ENCODE measurements around the gene IFNA7. TPM values are rescaled to one million over a fixed set of nuclear protein-coding genes. Genes with fewer than 3 reads are reported as not detected.
A peak's percentile ranks its signal among the peaks of the same experiment; 100 is the strongest.
"Not testable (repeated sequence)": the region's sequence is repeated elsewhere in the genome, so short reads cannot be mapped to it uniquely, and the experiment has no call there.

The IFNA7 gene
- total and polyA plus RNA-seq, 3 experiments from 2014 or later = not detected

DNA sequence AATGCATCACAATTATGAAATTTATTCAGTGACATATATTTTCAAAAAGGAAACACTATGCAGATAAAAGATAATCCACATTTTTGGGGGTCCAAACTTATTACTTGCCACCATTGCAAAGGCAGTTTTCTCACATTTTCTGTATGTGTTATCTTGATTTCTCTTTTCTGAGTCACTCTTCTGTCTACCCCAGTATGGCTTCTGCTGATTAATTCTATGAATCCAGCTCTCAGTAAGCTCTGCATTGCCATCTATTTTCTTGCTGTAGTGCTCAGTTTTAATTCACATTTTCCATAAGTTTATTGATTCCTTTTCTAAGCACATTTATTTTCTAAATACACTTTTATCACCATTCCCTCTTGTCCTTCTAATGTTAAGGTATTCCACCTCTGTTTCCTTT lies 3.2 kb upstream of the IFNA7 start:
- no peaks in the 10 kb centered on the region for H3K9me3 ChIP-seq (ENCODE audit: low read length)
- H3K36me3 ChIP-seq (ENCODE audit: insufficient read depth, low read length) = no peaks in the 10 kb centered on the region
- no peak overlapping the region for H3K27ac ChIP-seq (ENCODE audit: low read depth, low read length)
- H3K4me1 ChIP-seq (ENCODE audit: insufficient read depth, low read length) = no peaks in the 10 kb centered on the region
- peaks cover 0 to 3% (median 2%) of the 10 kb centered on the region in 5 donors for H3K9me3 Mint-ChIP-seq
- no peaks in the 10 kb centered on the region for H3K36me3 Mint-ChIP-seq
- H3K27me3 Mint-ChIP-seq = peaks cover 18 to 34% of the 10 kb centered on the region in 2 donors
- no peak overlapping the region for H3K27ac Mint-ChIP-seq
- H3K4me3 Mint-ChIP-seq = no peak overlapping the region
- no peak overlapping the region for H3K4me3 ChIP-seq (ENCODE audit: low read length)
- CTCF ChIA-PET = no interaction called here
- no peaks in the 10 kb centered on the region for H3K4me1 Mint-ChIP-seq
- no peaks in the 10 kb centered on the region for H3K27me3 ChIP-seq (ENCODE audit: insufficient read depth, low read length, poor library complexity, severe bottlenecking)
- POLR2A ChIA-PET = no interaction called here
- DNase-seq = no peak

DNA sequence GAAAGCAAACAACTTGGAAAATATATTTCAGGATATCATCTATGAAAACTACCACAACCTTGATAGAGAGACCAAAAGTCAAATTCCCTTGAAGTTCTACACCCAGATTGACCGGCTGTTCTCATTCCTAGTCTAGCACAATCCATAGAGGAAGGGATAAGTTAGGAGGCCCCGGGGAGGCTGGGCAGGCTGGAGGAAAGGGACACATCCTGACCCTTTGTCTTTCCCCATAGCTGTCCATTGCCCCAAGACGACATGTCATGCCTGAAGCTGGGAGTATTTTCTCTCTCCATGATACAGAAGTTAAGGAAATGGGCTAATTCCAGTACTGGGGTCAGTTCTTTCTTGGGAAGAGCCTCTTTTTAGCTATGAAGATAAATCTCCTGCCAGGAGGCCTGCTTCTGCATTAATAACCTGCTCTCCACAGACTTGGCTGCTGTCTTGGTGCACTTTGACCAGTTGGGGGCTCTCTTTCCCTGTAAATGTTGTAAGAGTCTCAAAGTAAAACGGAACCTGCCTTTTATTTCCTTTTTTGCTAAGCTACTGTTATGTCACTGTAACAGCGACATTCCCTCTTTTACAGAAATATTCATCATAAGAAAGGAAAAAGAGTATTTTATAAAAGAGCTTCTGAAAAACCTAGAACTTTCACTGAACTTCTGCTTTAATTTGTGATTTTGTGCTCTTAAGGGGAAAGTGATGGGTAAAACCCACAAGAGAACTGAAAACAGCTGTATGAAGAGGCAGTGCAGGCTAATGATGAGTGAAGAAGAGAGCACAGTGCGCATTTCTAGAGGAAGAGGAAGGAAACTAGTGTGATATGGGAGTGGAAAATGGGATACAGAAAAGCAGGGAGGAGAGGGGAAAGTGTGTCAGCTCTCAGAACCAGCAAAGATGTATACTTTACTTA lies 6.9 kb downstream of the IFNA7 start:
- not testable (repeated sequence) for H3K27ac ChIP-seq (ENCODE audit: low read depth, low read length); H3K4me1 ChIP-seq (ENCODE audit: insufficient read depth, low read length); H3K36me3 ChIP-seq (ENCODE audit: insufficient read depth, low read length); H3K9me3 ChIP-seq (ENCODE audit: low read length); H3K27me3 Mint-ChIP-seq; H3K36me3 Mint-ChIP-seq; H3K4me1 Mint-ChIP-seq; H3K9me3 Mint-ChIP-seq; H3K4me3 ChIP-seq (ENCODE audit: low read length); H3K27me3 ChIP-seq (ENCODE audit: insufficient read depth, low read length, poor library complexity, severe bottlenecking)
- ChIA-PET POLR2A (interaction anchor here (1.0 kb wide), 1 partner anchor 139 kb away, joined by 3 read pairs; no protein-coding TSS in a partner anchor), CTCF (interaction anchor here (0.7 to 2.1 kb wide), 17 partner anchors 8 to 595 kb away, joined by 3 to 16 read pairs (median 4); no protein-coding TSS in a partner anchor)
- Mint-ChIP-seq H3K4me3 (peak overlapping the region; percentile 7 to 64 (median 43)), H3K27ac (peak overlapping the region in 1 of 8 donors; percentile 60)
- peak in 3 of 5 donors; percentile 13 to 35 (median 29) for DNase-seq

DNA sequence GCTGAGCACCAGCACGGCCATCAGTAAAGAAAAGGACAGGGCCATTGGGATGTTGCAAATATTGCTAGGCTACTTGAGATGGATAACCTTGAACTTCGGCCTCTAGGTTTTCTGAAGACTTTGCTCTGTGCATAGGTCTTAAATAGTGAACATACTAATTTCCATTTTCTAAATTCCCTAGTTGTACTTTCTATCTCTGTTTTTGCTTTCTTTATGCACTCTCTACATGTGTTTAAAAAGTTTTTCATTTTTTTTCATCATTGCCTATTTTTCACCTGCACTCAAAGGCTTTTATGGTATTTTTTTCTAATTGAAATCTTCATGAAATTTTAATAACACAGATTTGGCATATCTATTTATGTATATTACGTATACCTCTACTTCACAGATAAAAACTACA lies 14.5 kb downstream of the IFNA7 start, which contains the start of gene IFNA4:
Gene IFNA4 (minus strand): TSS at position 101 of the 400 bp plus-strand sequence. CDS start 56 bp downstream, at position 45.
- H3K4me3 ChIP-seq (ENCODE audit: low read length); H3K9me3 ChIP-seq (ENCODE audit: low read length); POLR2A ChIA-PET; H3K27ac ChIP-seq (ENCODE audit: low read depth, low read length); H3K27me3 Mint-ChIP-seq; H3K9me3 Mint-ChIP-seq; DNase-seq; H3K4me3 Mint-ChIP-seq; H3K4me1 ChIP-seq (ENCODE audit: insufficient read depth, low read length); H3K27ac Mint-ChIP-seq; H3K27me3 ChIP-seq (ENCODE audit: insufficient read depth, low read length, poor library complexity, severe bottlenecking); H3K36me3 ChIP-seq (ENCODE audit: insufficient read depth, low read length); CTCF ChIA-PET; H3K36me3 Mint-ChIP-seq: not testable (repeated sequence)
- H3K4me1 Mint-ChIP-seq = peaks cover 9 to 14% (median 12%) of the 10 kb centered on the region in 3 donors

DNA sequence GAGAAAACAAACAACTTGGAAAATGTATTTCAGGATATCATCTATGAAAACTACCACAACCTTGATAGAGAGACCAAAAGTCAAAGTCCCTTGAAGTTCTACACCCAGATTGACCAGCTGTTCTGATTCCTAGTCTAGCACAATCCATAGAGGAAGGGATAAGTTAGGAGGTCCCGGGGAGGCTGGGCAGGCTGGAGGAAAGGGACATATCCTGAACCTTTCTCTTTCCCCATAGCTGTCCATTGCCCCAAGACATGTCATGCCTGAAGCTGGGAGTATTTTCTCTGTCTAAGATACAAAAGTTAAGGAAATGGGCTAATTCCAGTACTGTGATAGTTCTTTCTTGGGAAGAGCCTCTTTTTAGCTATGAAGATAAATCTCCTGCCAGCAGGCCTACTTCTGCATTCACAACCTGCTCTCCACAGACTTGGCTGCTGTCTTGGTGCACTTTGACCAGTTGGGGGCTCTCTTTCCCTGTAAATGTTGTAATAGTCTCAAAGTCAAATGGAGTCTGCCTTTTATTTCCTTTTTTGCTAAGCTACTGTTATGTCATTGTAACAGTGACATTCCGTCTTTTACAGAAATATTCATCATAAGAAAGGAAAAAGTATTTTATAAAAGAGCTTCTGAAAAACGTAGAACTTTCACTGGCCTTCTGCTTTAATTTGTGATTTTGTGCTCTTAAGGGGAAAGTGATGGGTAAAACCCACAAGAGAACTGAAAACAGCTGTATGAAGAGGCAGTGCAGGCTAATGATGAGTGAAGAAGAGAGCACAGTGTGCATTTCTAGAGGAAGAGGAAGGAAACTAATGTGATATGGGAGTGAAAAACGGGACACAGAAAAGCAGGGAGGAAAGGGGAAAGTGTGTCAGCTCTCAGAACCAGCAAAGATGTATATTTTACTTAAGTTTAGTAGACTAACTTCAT lies 18.9 kb downstream of the IFNA7 start:
- POLR2A ChIA-PET; H3K27me3 Mint-ChIP-seq; H3K4me1 ChIP-seq (ENCODE audit: insufficient read depth, low read length); H3K4me3 ChIP-seq (ENCODE audit: low read length); H3K36me3 Mint-ChIP-seq; H3K9me3 ChIP-seq (ENCODE audit: low read length); H3K27me3 ChIP-seq (ENCODE audit: insufficient read depth, low read length, poor library complexity, severe bottlenecking); H3K9me3 Mint-ChIP-seq; H3K27ac ChIP-seq (ENCODE audit: low read depth, low read length); H3K36me3 ChIP-seq (ENCODE audit: insufficient read depth, low read length): not testable (repeated sequence)
- Mint-ChIP-seq H3K27ac (peak overlapping the region in 4 of 8 donors; percentile 15 to 40 (median 27)), H3K4me3 (peak overlapping the region in 2 of 7 donors; percentile 5 to 67), H3K4me1 (peaks cover 9 to 14% (median 12%) of the 10 kb centered on the region in 3 donors)
- peak in 2 of 5 donors; percentile 16 to 20 for DNase-seq
- CTCF ChIA-PET = interaction anchor here (0.7 to 3.9 kb wide), 22 partner anchors 8 to 605 kb away, joined by 3 to 16 read pairs (median 3); no protein-coding TSS in a partner anchor

DNA sequence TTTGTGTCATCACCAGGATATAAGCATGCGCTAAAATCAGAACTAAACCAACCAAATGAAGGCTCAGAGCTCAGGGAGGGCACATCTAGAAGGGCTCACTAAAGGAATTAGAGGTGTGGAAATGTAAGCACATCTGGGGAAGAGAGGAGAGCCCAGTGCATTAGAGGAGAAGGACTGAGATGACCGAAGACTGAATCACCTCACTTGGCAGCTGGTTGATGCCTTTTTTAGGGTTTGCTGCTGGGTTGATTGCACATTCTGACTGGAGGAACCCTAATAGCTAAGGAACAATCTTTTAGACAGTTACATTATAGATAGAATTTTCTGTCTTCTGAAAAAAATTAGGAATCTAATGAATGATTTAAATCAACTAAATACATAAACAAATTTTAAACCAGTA lies 27.3 kb downstream of the IFNA7 start:
- no peak overlapping the region for H3K27ac Mint-ChIP-seq
- no peaks in the 10 kb centered on the region for H3K9me3 Mint-ChIP-seq
- ChIA-PET CTCF (interaction anchor here (1.2 to 2.2 kb wide), 3 partner anchors 8 to 221 kb away, joined by 4 to 7 read pairs (median 7); no protein-coding TSS in a partner anchor), POLR2A (no interaction called here)
- peaks cover 0 to 11% (median 0%) of the 10 kb centered on the region in 3 donors for H3K4me1 Mint-ChIP-seq
- H3K9me3 ChIP-seq (ENCODE audit: low read length) = no peaks in the 10 kb centered on the region
- H3K36me3 ChIP-seq (ENCODE audit: insufficient read depth, low read length) = no peaks in the 10 kb centered on the region
- peaks cover 0 to 2% (median 0%) of the 10 kb centered on the region in 3 donors for H3K36me3 Mint-ChIP-seq
- H3K4me3 ChIP-seq (ENCODE audit: low read length) = no peak overlapping the region
- DNase-seq = no peak
- H3K4me1 ChIP-seq (ENCODE audit: insufficient read depth, low read length) = no peaks in the 10 kb centered on the region
- H3K4me3 Mint-ChIP-seq = no peak overlapping the region
- no peak overlapping the region for H3K27ac ChIP-seq (ENCODE audit: low read depth, low read length)
- H3K27me3 Mint-ChIP-seq = peaks cover 3 to 6% of the 10 kb centered on the region in 2 donors
- no peaks in the 10 kb centered on the region for H3K27me3 ChIP-seq (ENCODE audit: insufficient read depth, low read length, poor library complexity, severe bottlenecking)

DNA sequence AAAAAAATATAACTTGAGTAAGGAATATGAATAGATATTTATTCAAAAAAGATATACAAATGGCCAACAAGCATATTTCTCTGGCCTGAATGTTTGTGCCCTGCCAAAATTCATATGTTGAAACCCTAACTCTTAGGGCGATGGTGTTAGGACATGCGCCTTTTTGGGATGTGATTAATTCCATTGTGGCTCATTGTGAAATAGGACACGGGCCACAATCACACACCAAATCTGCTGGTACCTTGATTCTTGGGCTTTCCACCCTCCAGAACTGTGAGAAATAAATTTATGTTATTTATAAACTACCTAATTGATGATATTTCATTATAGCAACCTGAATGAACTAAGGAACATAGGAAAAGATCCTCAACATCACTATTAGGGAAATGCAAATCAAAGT lies 29.8 kb downstream of the IFNA7 start:
- no peak for DNase-seq
- no peak overlapping the region for H3K27ac ChIP-seq (ENCODE audit: low read depth, low read length)
- H3K4me3 ChIP-seq (ENCODE audit: low read length) = no peak overlapping the region
- H3K9me3 Mint-ChIP-seq = no peaks in the 10 kb centered on the region
- H3K36me3 ChIP-seq (ENCODE audit: insufficient read depth, low read length) = no peaks in the 10 kb centered on the region
- no peaks in the 10 kb centered on the region for H3K27me3 ChIP-seq (ENCODE audit: insufficient read depth, low read length, poor library complexity, severe bottlenecking)
- H3K27me3 Mint-ChIP-seq = peaks cover 1 to 6% of the 10 kb centered on the region in 2 donors
- POLR2A ChIA-PET = no interaction called here
- no peak overlapping the region for H3K27ac Mint-ChIP-seq
- peaks cover 0 to 11% (median 0%) of the 10 kb centered on the region in 3 donors for H3K4me1 Mint-ChIP-seq
- CTCF ChIA-PET = no interaction called here
- H3K9me3 ChIP-seq (ENCODE audit: low read length) = no peaks in the 10 kb centered on the region
- H3K4me1 ChIP-seq (ENCODE audit: insufficient read depth, low read length) = no peaks in the 10 kb centered on the region
- H3K4me3 Mint-ChIP-seq = no peak overlapping the region
- peaks cover 0 to 3% (median 3%) of the 10 kb centered on the region in 3 donors for H3K36me3 Mint-ChIP-seq

DNA sequence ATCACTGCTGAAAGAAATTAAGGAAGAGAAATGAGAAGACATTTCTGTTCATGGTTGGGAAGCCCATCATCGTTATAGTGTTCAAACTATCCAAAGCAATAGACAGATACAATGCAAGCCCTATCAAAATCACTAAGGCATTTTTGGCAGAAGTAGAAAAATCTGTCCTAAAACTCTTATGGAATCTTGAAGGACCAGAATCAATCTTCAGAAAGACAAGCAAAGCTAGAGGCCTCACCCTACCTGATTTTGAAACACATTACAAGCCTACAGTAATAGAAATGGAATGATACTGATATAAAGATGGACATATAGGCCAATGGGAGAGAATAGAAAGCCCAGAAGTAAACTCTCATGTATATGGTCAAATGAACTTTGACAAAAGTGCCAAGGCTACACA lies 30.7 kb downstream of the IFNA7 start:
- peaks cover 4 to 7% of the 10 kb centered on the region in 2 donors for H3K27me3 Mint-ChIP-seq
- Histone ChIP-seq H3K4me1 (ENCODE audit: insufficient read depth, low read length) (no peaks in the 10 kb centered on the region), H3K9me3 (ENCODE audit: low read length) (no peaks in the 10 kb centered on the region), H3K27ac (ENCODE audit: low read depth, low read length) (no peak overlapping the region), H3K4me3 (ENCODE audit: low read length) (no peak overlapping the region), H3K36me3 (ENCODE audit: insufficient read depth, low read length) (no peaks in the 10 kb centered on the region), H3K27me3 (ENCODE audit: insufficient read depth, low read length, poor library complexity, severe bottlenecking) (no peaks in the 10 kb centered on the region)
- no peak overlapping the region for H3K4me3 Mint-ChIP-seq
- H3K27ac Mint-ChIP-seq = no peak overlapping the region
- CTCF ChIA-PET = no interaction called here
- POLR2A ChIA-PET = no interaction called here
- H3K4me1 Mint-ChIP-seq = peaks cover 0 to 11% (median 0%) of the 10 kb centered on the region in 3 donors
- no peaks in the 10 kb centered on the region for H3K9me3 Mint-ChIP-seq
- DNase-seq = no peak
- H3K36me3 Mint-ChIP-seq = peaks cover 0 to 8% (median 3%) of the 10 kb centered on the region in 3 donors
